ENCODE data around the gene SLC6A8.
"Not testable (repeated sequence)": the region's sequence is repeated elsewhere in the genome, so short reads cannot be mapped to it uniquely, and the experiment has no call there.

GRCh38 chrX:153742796-153743467 lies 55.2 kb downstream of the SLC6A8 start:
- TF ChIP-seq CTCF (IDR thresholded peaks at IDR 0.05; ENCODE audit: insufficient read depth, low read depth, low read length); EZH2 (IDR thresholded peaks at IDR 0.05; ENCODE audit: insufficient read depth, low read length): not testable (repeated sequence)
